Measurements from ENCODE around the gene MYO16. TPM values are rescaled to one million over a fixed set of nuclear protein-coding genes. Genes with fewer than 3 reads are reported as not detected.

The MYO16 gene
- total RNA-seq, 1 donor, result not detected

DNA sequence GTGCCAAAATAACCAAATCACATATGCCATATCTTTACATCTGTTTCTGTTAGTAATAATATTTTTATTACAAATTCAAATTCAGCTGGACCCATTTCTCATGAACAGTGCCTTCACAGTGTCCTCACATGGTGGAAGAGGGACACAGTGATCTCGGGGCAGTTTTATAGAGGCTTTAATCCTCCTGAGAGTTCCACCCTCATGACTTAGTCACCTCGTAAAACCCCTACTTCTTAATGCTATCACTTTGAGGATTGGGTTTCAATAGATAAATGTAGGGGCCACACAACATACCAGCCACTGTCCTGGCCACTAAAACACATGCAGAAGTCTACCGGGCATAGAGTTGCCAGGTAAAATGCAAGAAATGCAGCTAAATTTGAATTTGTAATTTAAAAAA, 201.5 kb downstream of the MYO16 start:
- Histone ChIP-seq H3K36me3 (ENCODE audit: insufficient read depth, low read length) (no peaks in the 10 kb centered on the region), H4K20me1 (ENCODE audit: insufficient read depth, low read length) (no peaks in the 10 kb centered on the region), H3K4me1 (ENCODE audit: insufficient read depth, low read length) (no peaks in the 10 kb centered on the region), H2AFZ (ENCODE audit: low read length) (no peak overlapping the region), H3K4me3 (ENCODE audit: insufficient read depth, low read length) (no peak overlapping the region), H3K27me3 (ENCODE audit: insufficient read depth, low read length) (no peaks in the 10 kb centered on the region), H3K4me2 (ENCODE audit: insufficient read depth, low read length) (no peak overlapping the region), H3K79me2 (ENCODE audit: insufficient read depth, low read length) (no peaks in the 10 kb centered on the region), H3K27ac (ENCODE audit: low read depth, low read length) (no peak overlapping the region), H3K9me3 (ENCODE audit: low read depth, low read length) (no peaks in the 10 kb centered on the region)
- DNase-seq (ENCODE audit: insufficient read length, low spot score, missing footprints), result no peak
- TF ChIP-seq, protein P1, sequence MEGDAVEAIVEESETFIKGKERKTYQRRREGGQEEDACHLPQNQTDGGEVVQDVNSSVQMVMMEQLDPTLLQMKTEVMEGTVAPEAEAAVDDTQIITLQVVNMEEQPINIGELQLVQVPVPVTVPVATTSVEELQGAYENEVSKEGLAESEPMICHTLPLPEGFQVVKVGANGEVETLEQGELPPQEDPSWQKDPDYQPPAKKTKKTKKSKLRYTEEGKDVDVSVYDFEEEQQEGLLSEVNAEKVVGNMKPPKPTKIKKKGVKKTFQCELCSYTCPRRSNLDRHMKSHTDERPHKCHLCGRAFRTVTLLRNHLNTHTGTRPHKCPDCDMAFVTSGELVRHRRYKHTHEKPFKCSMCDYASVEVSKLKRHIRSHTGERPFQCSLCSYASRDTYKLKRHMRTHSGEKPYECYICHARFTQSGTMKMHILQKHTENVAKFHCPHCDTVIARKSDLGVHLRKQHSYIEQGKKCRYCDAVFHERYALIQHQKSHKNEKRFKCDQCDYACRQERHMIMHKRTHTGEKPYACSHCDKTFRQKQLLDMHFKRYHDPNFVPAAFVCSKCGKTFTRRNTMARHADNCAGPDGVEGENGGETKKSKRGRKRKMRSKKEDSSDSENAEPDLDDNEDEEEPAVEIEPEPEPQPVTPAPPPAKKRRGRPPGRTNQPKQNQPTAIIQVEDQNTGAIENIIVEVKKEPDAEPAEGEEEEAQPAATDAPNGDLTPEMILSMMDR (IDR thresholded peaks at IDR 0.05; ENCODE audit: extremely low read depth, low read depth, low read length), result no peak

DNA sequence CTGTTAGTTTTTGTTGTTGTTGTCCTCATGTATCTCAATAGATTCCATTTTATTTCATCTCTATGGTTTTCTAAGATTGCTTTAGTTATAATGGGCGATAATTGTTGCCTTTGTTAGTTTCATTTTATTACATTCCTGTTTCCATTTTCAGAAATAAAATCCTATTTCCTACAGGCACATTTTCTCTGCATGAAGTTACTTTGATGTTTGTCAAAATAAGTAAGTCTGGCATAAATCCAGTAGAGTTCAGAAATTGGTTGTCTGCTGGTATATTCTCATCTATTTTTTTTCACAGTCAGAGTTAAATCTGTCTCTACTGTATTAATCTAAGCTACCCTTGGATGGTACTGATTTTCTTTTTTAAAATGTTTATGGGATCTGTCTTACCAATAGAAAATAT, 204.1 kb downstream of the MYO16 start:
- no peak overlapping the region for H3K27ac ChIP-seq (ENCODE audit: low read depth, low read length)
- DNase-seq (ENCODE audit: insufficient read length, low spot score, missing footprints), result no peak

DNA sequence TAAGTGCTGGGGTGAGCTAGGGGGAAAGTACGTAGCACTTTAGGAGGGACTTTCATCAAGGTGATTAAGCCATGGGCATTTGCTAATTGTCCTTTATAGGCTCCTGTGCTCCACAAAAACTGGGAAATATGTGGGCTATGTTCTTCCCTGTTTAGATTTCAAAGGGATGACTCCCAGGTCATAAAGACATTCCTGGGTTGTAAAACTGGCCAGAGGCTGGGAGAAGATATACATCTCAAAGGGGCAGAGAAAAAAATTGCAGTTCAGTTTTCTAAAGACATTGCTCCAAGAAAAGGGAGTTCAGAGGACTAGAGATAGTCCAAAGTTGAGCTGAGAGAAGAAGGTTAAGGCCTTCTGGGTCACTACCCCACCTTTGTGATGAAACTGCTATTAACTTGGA, 204.8 kb downstream of the MYO16 start:
- H3K36me3 ChIP-seq (ENCODE audit: insufficient read depth, low read length), result no peaks in the 10 kb centered on the region
- DNase-seq (ENCODE audit: insufficient read length, low spot score, missing footprints), result no peak
- no peaks in the 10 kb centered on the region for H4K20me1 ChIP-seq (ENCODE audit: insufficient read depth, low read length)
- no peak overlapping the region for H3K4me3 ChIP-seq (ENCODE audit: insufficient read depth, low read length)
- no peak overlapping the region for H3K27ac ChIP-seq (ENCODE audit: low read depth, low read length)
- H3K9me3 ChIP-seq (ENCODE audit: low read depth, low read length), result no peaks in the 10 kb centered on the region
- H3K4me2 ChIP-seq (ENCODE audit: insufficient read depth, low read length), result no peak overlapping the region
- H3K79me2 ChIP-seq (ENCODE audit: insufficient read depth, low read length), result no peaks in the 10 kb centered on the region
- H3K27me3 ChIP-seq (ENCODE audit: insufficient read depth, low read length), result no peaks in the 10 kb centered on the region
- no peaks in the 10 kb centered on the region for H3K4me1 ChIP-seq (ENCODE audit: insufficient read depth, low read length)
- no peak overlapping the region for H2AFZ ChIP-seq (ENCODE audit: low read length)
- TF ChIP-seq, protein P1 (IDR thresholded peaks at IDR 0.05; ENCODE audit: extremely low read depth, low read depth, low read length), result no peak

More for the DNA sequence above, 204.1 kb downstream of the MYO16 start:
- Histone ChIP-seq H3K4me2 (ENCODE audit: insufficient read depth, low read length) (no peak overlapping the region), H3K4me1 (ENCODE audit: insufficient read depth, low read length) (no peaks in the 10 kb centered on the region), H2AFZ (ENCODE audit: low read length) (no peak overlapping the region), H3K36me3 (ENCODE audit: insufficient read depth, low read length) (no peaks in the 10 kb centered on the region), H4K20me1 (ENCODE audit: insufficient read depth, low read length) (no peaks in the 10 kb centered on the region), H3K79me2 (ENCODE audit: insufficient read depth, low read length) (no peaks in the 10 kb centered on the region), H3K9me3 (ENCODE audit: low read depth, low read length) (no peaks in the 10 kb centered on the region), H3K4me3 (ENCODE audit: insufficient read depth, low read length) (no peak overlapping the region), H3K27me3 (ENCODE audit: insufficient read depth, low read length) (no peaks in the 10 kb centered on the region)
- TF ChIP-seq, protein P1 (IDR thresholded peaks at IDR 0.05; ENCODE audit: extremely low read depth, low read depth, low read length), result no peak

GRCh38 chr13:108835083-108835482, 205.7 kb downstream of the MYO16 start:
- Histone ChIP-seq H4K20me1 (ENCODE audit: insufficient read depth, low read length) (no peaks in the 10 kb centered on the region), H3K4me1 (ENCODE audit: insufficient read depth, low read length) (no peaks in the 10 kb centered on the region), H3K36me3 (ENCODE audit: insufficient read depth, low read length) (no peaks in the 10 kb centered on the region), H3K4me3 (ENCODE audit: insufficient read depth, low read length) (no peak overlapping the region), H2AFZ (ENCODE audit: low read length) (no peak overlapping the region), H3K27ac (ENCODE audit: low read depth, low read length) (no peak overlapping the region), H3K27me3 (ENCODE audit: insufficient read depth, low read length) (no peaks in the 10 kb centered on the region), H3K9me3 (ENCODE audit: low read depth, low read length) (no peaks in the 10 kb centered on the region), H3K4me2 (ENCODE audit: insufficient read depth, low read length) (no peak overlapping the region), H3K79me2 (ENCODE audit: insufficient read depth, low read length) (no peaks in the 10 kb centered on the region)
- no peak for DNase-seq (ENCODE audit: insufficient read length, low spot score, missing footprints)
- TF ChIP-seq, protein P1 (IDR thresholded peaks at IDR 0.05; ENCODE audit: extremely low read depth, low read depth, low read length), result no peak

Data from osteoblast (primary cell).